DMS79 treated with DMSO at 0.1 percent for 48 hours (cell line): Measurements from ENCODE around the gene FAM72B.
"Not testable (repeated sequence)": the region's sequence is repeated elsewhere in the genome, so short reads cannot be mapped to it uniquely, and the experiment has no call there.

Source experiments
- DNase-seq: peaks from one replicate; lab custom pipeline; 2025; lab: John Stamatoyannopoulos, UW

The FAM72B gene

GRCh38 chr1:121200232-121200631 lies 16.1 kb upstream of the FAM72B start:
- not testable (repeated sequence) for DNase-seq

- not testable (repeated sequence) for DNase-seq
Observed at GRCh38 chr1:121199763-121200162, 15.6 kb upstream of the FAM72B start.

- not testable (repeated sequence) for DNase-seq
Observed at GRCh38 chr1:121197095-121197882, 13.1 kb upstream of the FAM72B start.

- not testable (repeated sequence) for DNase-seq
Observed at GRCh38 chr1:121192512-121192911, 8.4 kb upstream of the FAM72B start.

- not testable (repeated sequence) for DNase-seq
Observed at GRCh38 chr1:121187914-121188313, 3.8 kb upstream of the FAM72B start.

GRCh38 chr1:121186191-121186590 lies 2.1 kb upstream of the FAM72B start:
- DNase-seq, result not testable (repeated sequence)

GRCh38 chr1:121185140-121185708 lies 1.1 kb upstream of the FAM72B start:
- not testable (repeated sequence) for DNase-seq

GRCh38 chr1:121183867-121184266 lies 273 bp downstream of the FAM72B start:
- DNase-seq, result not testable (repeated sequence)

GRCh38 chr1:121178197-121178596 lies 5.9 kb downstream of the FAM72B start:
- DNase-seq, result not testable (repeated sequence)

- not testable (repeated sequence) for DNase-seq
Observed at GRCh38 chr1:121176649-121177048, 7.5 kb downstream of the FAM72B start.

- not testable (repeated sequence) for DNase-seq
Observed at GRCh38 chr1:121168152-121168668, 15.9 kb downstream of the FAM72B start.

- DNase-seq, result not testable (repeated sequence)
Observed at GRCh38 chr1:121167225-121167738, 16.9 kb downstream of the FAM72B start.

GRCh38 chr1:121165296-121165695 lies 18.8 kb downstream of the FAM72B start:
- DNase-seq, result not testable (repeated sequence)

- not testable (repeated sequence) for DNase-seq
Observed at GRCh38 chr1:121163850-121164757, 20.0 kb downstream of the FAM72B start.

- not testable (repeated sequence) for DNase-seq
Observed at GRCh38 chr1:121161199-121161901, 22.8 kb downstream of the FAM72B start.

- DNase-seq, result not testable (repeated sequence)
Observed at GRCh38 chr1:121160118-121160517, 24.0 kb downstream of the FAM72B start.

GRCh38 chr1:121157609-121158008 lies 26.5 kb downstream of the FAM72B start:
- not testable (repeated sequence) for DNase-seq

- not testable (repeated sequence) for DNase-seq
Observed at GRCh38 chr1:121156958-121157603, 27.1 kb downstream of the FAM72B start.

GRCh38 chr1:121155671-121156358 lies 28.3 kb downstream of the FAM72B start:
- DNase-seq, result not testable (repeated sequence)

GRCh38 chr1:121154811-121155210 lies 29.3 kb downstream of the FAM72B start:
- not testable (repeated sequence) for DNase-seq
